CD4-positive, CD25-positive, alpha-beta regulatory T cell (primary cell): ENCODE results near the gene SEC16B. TPM values are rescaled to one million over a fixed set of nuclear protein-coding genes. Genes with fewer than 3 reads are reported as not detected.

ENCODE experiments used
- ATAC-seq, 2 donors: fragments of 150-1000 bp; cut with Tn5 transposase; one replicate each; pipeline ENCODE4 v1.10.0; 2021; ENCODE audit warnings: low read depth in 2 of 2, moderate number of reproducible peaks in 2 of 2, moderate library complexity in 1 of 2
- DNase-seq, 3 donors: peaks; one replicate each; pipeline versions ENCODE4 v3.0.0 to v3.0.0-alpha.2; 2012 to 2022; ENCODE audit warnings: mixed read lengths in 1 of 3
- H3K27ac ChIP-seq: one replicate; pipeline ENCODE4 v1.7.0; 2013; ENCODE audit warnings: mild to moderate bottlenecking, low read length; ENCODE audit not compliant: insufficient read depth, poor library complexity, severe bottlenecking
- H3K27me3 ChIP-seq: one replicate; pipeline ENCODE4 v1.7.0; 2013; ENCODE audit warnings: low read length; ENCODE audit not compliant: control insufficient read depth, insufficient read depth
- H3K36me3 ChIP-seq: one replicate; pipeline ENCODE4 v1.7.0; 2013; ENCODE audit warnings: mild to moderate bottlenecking, low read length, moderate library complexity; ENCODE audit not compliant: control insufficient read depth, insufficient read depth
- H3K4me1 ChIP-seq: 2 replicates; pipeline ENCODE4 v1.7.0; 2013; ENCODE audit warnings: mild to moderate bottlenecking, low read length; ENCODE audit not compliant: insufficient read depth, control insufficient read depth, poor library complexity, severe bottlenecking
- H3K4me3 ChIP-seq: one replicate; pipeline ENCODE4 v1.7.0; 2013; ENCODE audit warnings: low read depth, mild to moderate bottlenecking, low read length, moderate library complexity
- H3K9me3 ChIP-seq, 2 experiments: 1 replicate in 1 of 2; 2 replicates in 1 of 2; pipeline ENCODE4 v1.7.0; 2013; ENCODE audit warnings: low read length in 2 of 2, mild to moderate bottlenecking in 1 of 2, moderate library complexity in 1 of 2; ENCODE audit not compliant: control insufficient read depth in 2 of 2
- H3K27ac Mint-ChIP-seq, 3 donors: one replicate each; pipeline ENCODE4 v1.8.0; 2020 to 2022; ENCODE audit warnings: mild to moderate bottlenecking in 3 of 3, mixed read lengths in 3 of 3, moderate library complexity in 2 of 3
- H3K27me3 Mint-ChIP-seq: one replicate; pipeline ENCODE4 v1.8.0; 2022; ENCODE audit warnings: mild to moderate bottlenecking, mixed read lengths
- H3K36me3 Mint-ChIP-seq: one replicate; pipeline ENCODE4 v1.8.0; 2020; ENCODE audit warnings: mixed read lengths
- H3K4me1 Mint-ChIP-seq, 4 donors: one replicate each; pipeline ENCODE4 v1.8.0; 2020 to 2022; ENCODE audit warnings: mixed read lengths in 4 of 4, mild to moderate bottlenecking in 1 of 4
- H3K4me3 Mint-ChIP-seq, 4 donors: one replicate each; pipeline ENCODE4 v1.8.0; 2020 to 2022; ENCODE audit warnings: mild to moderate bottlenecking in 4 of 4, mixed read lengths in 4 of 4, moderate library complexity in 3 of 4
- H3K9me3 Mint-ChIP-seq, 7 donors: one replicate each; pipeline ENCODE4 v1.8.0; 2020 to 2022; ENCODE audit warnings: mixed read lengths in 7 of 7, mild to moderate bottlenecking in 3 of 7, moderate library complexity in 2 of 7
- polyA plus RNA-seq, 4 donors: library from polyadenylated mRNA; unstranded; fragments of 300-500 nt; fragmentation: Illumina TruSeq; gene quantifications; one replicate each; pipeline ENCODE4 v1.2.3, GENCODE V29; 2021
- total RNA-seq: library from RNA; stranded (reverse); gene quantifications from one replicate; pipeline ENCODE4 v1.2.3, GENCODE V29; 2022

Gene SEC16B
- total RNA-seq, result not detected
- not detected for polyA plus RNA-seq

GRCh38 chr1:177969825-177970371 lies at the start of gene SEC16B:
SEC16B (minus strand) TSS chr1:177970058; CDS start chr1:177967981, 2,077 bp downstream.
- Mint-ChIP-seq H3K9me3 (peaks cover 0 to 8% (median 2%) of the 10 kb centered on the region in 7 donors), H3K27me3 (no peaks in the 10 kb centered on the region), H3K36me3 (no peaks in the 10 kb centered on the region), H3K4me3 (no peak within 1 kb of the TSS), H3K4me1 (peaks cover 0 to 5% (median 0%) of the 10 kb centered on the region in 4 donors), H3K27ac (peak within 1 kb of the TSS in 1 of 3 donors; percentile 67)
- H3K27me3 ChIP-seq, result no peaks in the 10 kb centered on the region
- no peaks in the 10 kb centered on the region for H3K4me1 ChIP-seq
- no peaks in the 10 kb centered on the region for H3K36me3 ChIP-seq
- ATAC-seq (no peak), DNase-seq (no peak)
- no peak within 1 kb of the TSS for H3K4me3 ChIP-seq
- H3K9me3 ChIP-seq, result no peaks in the 10 kb centered on the region
- no peak within 1 kb of the TSS for H3K27ac ChIP-seq

- Histone ChIP-seq H3K4me1 (no peaks in the 10 kb centered on the region), H3K27ac (no peak overlapping the region), H3K9me3 (peaks cover 0 to 5% of the 10 kb centered on the region in 2 experiments), H3K4me3 (no peak overlapping the region), H3K36me3 (no peaks in the 10 kb centered on the region), H3K27me3 (no peaks in the 10 kb centered on the region)
- Mint-ChIP-seq H3K27ac (no peak overlapping the region), H3K4me3 (no peak overlapping the region), H3K4me1 (no peaks in the 10 kb centered on the region), H3K36me3 (no peaks in the 10 kb centered on the region), H3K9me3 (peaks cover 0 to 9% (median 2%) of the 10 kb centered on the region in 7 donors), H3K27me3 (no peaks in the 10 kb centered on the region)
- DNase-seq (no peak), ATAC-seq (no peak)
Measured at GRCh38 chr1:178019622-178020021, 49.8 kb upstream of the SEC16B start.

DNA sequence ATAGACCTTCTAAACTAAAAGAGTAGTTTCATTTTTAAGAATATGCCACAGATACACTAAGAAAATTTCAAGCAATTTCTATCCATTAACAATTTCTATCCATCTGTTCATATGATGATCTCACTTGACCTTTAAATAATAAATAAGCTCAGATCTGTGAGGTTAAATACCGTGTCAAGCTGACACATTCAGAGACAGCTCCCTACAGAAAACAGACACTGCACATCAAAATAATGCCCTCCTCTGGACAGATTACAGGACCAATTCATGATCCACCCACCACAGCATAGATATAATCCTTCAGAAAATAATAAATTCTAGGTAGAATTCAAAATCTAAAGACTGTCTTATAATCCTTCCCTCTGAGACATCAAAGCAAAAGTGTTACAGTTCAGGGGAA lies 49.4 kb upstream of the SEC16B start:
- Histone ChIP-seq H3K4me1 (no peaks in the 10 kb centered on the region), H3K4me3 (no peak overlapping the region), H3K36me3 (no peaks in the 10 kb centered on the region), H3K27me3 (no peaks in the 10 kb centered on the region), H3K27ac (no peak overlapping the region), H3K9me3 (peaks cover 0 to 5% of the 10 kb centered on the region in 2 experiments)
- ATAC-seq (no peak), DNase-seq (no peak)
- Mint-ChIP-seq H3K36me3 (no peaks in the 10 kb centered on the region), H3K4me3 (no peak overlapping the region), H3K9me3 (peaks cover 0 to 9% (median 2%) of the 10 kb centered on the region in 7 donors), H3K27me3 (no peaks in the 10 kb centered on the region), H3K27ac (no peak overlapping the region), H3K4me1 (no peaks in the 10 kb centered on the region)

- H3K27ac ChIP-seq, result no peak overlapping the region
- no peaks in the 10 kb centered on the region for H3K36me3 ChIP-seq
- DNase-seq (no peak), ATAC-seq (no peak)
- no peaks in the 10 kb centered on the region for H3K4me1 ChIP-seq
- no peak overlapping the region for H3K4me3 ChIP-seq
- no peaks in the 10 kb centered on the region for H3K36me3 Mint-ChIP-seq
- H3K27me3 ChIP-seq, result no peaks in the 10 kb centered on the region
- H3K27me3 Mint-ChIP-seq, result no peaks in the 10 kb centered on the region
- peaks cover 0 to 5% of the 10 kb centered on the region in 2 experiments for H3K9me3 ChIP-seq
- no peak overlapping the region for H3K27ac Mint-ChIP-seq
- peaks cover 0 to 7% (median 2%) of the 10 kb centered on the region in 7 donors for H3K9me3 Mint-ChIP-seq
- no peak overlapping the region for H3K4me3 Mint-ChIP-seq
- H3K4me1 Mint-ChIP-seq, result no peaks in the 10 kb centered on the region
Measured at GRCh38 chr1:178017517-178017916, 47.7 kb upstream of the SEC16B start.

DNA sequence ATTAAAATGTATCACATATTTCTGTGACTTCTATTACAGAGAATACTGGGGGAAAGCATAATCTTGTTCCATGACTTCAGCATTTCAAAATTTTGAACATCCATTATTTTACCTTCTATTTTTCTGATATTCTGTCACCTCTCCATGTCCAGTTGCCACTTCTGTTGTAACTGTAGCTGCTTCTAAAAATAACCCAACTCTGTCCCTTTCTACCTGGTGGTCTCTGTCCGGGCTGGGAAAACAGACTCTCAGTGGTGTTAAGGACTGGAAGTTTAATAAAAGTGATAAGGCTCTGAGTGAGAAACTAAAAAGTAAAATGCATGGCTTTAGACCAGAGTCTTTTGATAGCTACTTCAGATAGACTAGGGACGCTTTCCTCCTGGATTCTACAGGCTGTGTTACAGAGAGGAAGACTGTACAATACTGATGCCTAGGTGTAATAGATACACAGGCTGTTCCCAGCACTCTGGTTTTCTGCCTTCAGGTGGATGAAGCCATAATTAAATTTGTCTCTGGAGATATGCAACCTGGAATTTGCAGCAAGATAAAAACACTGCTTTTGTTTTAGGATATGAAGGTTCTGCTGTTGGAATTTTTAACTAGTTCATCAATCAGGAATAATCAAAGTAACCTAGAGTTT lies 42.1 kb upstream of the SEC16B start:
- DNase-seq, result no peak
- Histone ChIP-seq H3K4me3 (no peak overlapping the region), H3K27me3 (no peaks in the 10 kb centered on the region), H3K4me1 (no peaks in the 10 kb centered on the region), H3K27ac (no peak overlapping the region), H3K36me3 (no peaks in the 10 kb centered on the region), H3K9me3 (peaks cover 0 to 2% of the 10 kb centered on the region in 2 experiments)
- Mint-ChIP-seq H3K4me1 (no peaks in the 10 kb centered on the region), H3K9me3 (peaks cover 0 to 11% (median 2%) of the 10 kb centered on the region in 7 donors), H3K36me3 (no peaks in the 10 kb centered on the region), H3K27me3 (no peaks in the 10 kb centered on the region), H3K4me3 (no peak overlapping the region), H3K27ac (no peak overlapping the region)
- no peak for ATAC-seq

DNA sequence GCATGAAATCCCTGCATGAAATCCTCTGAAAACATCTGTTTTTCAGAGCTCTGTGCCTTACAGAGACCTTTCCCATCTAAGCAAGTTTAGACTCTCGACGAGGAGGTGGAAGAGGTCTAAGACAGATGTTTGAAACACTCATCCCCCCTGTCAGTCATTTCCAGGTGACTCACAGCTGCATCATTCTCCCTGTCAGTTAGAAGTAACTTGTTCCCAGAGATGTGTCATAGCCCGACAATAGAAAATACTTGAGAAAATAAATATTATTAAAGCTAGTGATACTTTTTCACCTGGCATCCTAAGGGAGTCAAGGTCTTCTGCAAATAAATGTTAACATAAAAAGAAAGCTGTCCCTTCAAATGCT lies 41.6 kb upstream of the SEC16B start:
- no peak for DNase-seq
- Histone ChIP-seq H3K4me1 (no peaks in the 10 kb centered on the region), H3K27me3 (no peaks in the 10 kb centered on the region), H3K36me3 (no peaks in the 10 kb centered on the region), H3K27ac (no peak overlapping the region), H3K4me3 (no peak overlapping the region), H3K9me3 (no peaks in the 10 kb centered on the region)
- Mint-ChIP-seq H3K9me3 (peaks cover 0 to 11% (median 1%) of the 10 kb centered on the region in 7 donors), H3K4me3 (no peak overlapping the region), H3K27ac (no peak overlapping the region), H3K36me3 (no peaks in the 10 kb centered on the region), H3K27me3 (no peaks in the 10 kb centered on the region), H3K4me1 (no peaks in the 10 kb centered on the region)
- no peak for ATAC-seq

DNA sequence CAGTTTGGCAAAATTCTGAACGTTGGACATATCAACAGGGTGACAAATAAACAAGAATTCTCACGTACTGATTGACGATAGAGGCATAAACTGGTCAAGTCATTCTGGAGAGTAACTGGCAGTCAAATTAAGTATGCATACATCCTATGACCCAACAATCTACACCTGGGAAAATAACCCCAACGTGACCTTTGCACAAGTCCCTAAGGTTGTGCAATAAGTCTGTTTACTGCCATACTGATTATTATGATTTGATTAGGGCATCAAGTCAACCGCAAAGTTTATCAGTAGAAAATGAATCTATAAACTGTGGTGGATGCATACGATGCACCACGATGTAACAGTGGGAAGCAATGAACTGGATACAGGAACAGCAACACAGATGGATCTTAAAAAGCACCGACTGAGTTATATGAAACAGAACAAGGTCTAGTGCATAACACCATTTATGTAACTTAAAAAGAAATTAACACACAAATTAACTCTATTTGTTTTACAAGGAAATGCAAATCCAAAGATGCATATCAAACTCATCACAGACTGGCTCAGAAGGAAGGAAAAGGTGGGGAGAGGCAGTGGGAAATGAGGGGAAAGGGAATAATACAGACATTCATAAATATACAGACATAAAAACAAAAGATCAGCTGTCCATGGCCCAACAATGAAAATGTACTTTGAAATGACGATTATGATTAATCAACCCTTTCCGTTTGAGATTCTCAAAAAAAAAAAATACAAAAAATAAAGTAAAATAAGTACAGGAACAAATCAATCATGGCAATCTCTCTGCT lies 41.0 kb upstream of the SEC16B start:
- H3K4me3 ChIP-seq, result no peak overlapping the region
- Mint-ChIP-seq H3K4me3 (no peak overlapping the region), H3K27ac (no peak overlapping the region), H3K27me3 (no peaks in the 10 kb centered on the region), H3K9me3 (peaks cover 0 to 11% (median 1%) of the 10 kb centered on the region in 7 donors), H3K36me3 (no peaks in the 10 kb centered on the region), H3K4me1 (no peaks in the 10 kb centered on the region)
- ATAC-seq (no peak), DNase-seq (no peak)
- no peaks in the 10 kb centered on the region for H3K4me1 ChIP-seq
- no peaks in the 10 kb centered on the region for H3K27me3 ChIP-seq
- H3K36me3 ChIP-seq, result no peaks in the 10 kb centered on the region
- no peaks in the 10 kb centered on the region for H3K9me3 ChIP-seq
- no peak overlapping the region for H3K27ac ChIP-seq
